SH-SY5Y (cell line): ENCODE data around the gene GAGE12J.
"Not testable (repeated sequence)": the region's sequence is repeated elsewhere in the genome, so short reads cannot be mapped to it uniquely, and the experiment has no call there.

Source experiments
- GATA2 ChIP-seq: IDR thresholded peaks from 2 replicates; pipeline ENCODE4 v1.6.1; 2011; ENCODE audit warnings: mild to moderate bottlenecking, low read depth, low read length
- GATA3 ChIP-seq: IDR thresholded peaks from 2 replicates; pipeline ENCODE4 v1.6.1; 2011; ENCODE audit warnings: low read depth, mild to moderate bottlenecking, low read length, moderate library complexity

Gene GAGE12J

GRCh38 chrX:49321737-49322136 lies at the start of gene GAGE12J:
TSS of gene GAGE12J (plus strand) at chrX:49322037. CDS start at chrX:49323194, 1,157 bp downstream.
- not testable (repeated sequence) for TF ChIP-seq GATA3, GATA2

GRCh38 chrX:49272421-49272820 lies 49.4 kb upstream of the GAGE12J start:
- TF ChIP-seq GATA3 (no peak), GATA2 (no peak)

GRCh38 chrX:49273181-49273727 lies 48.6 kb upstream of the GAGE12J start:
- TF ChIP-seq GATA3 (no peak), GATA2 (peak; percentile 7; the same call in 1 of the 2 replicates)

- TF ChIP-seq GATA3 (no peak), GATA2 (no peak)
Measured at GRCh38 chrX:49276207-49276606, 45.6 kb upstream of the GAGE12J start.

- TF ChIP-seq GATA2: no peak
- TF ChIP-seq GATA3: no peak
Measured at GRCh38 chrX:49276671-49277534, 44.9 kb upstream of the GAGE12J start.

- TF ChIP-seq GATA3: no peak
- TF ChIP-seq GATA2: no peak
Measured at GRCh38 chrX:49277535-49277830, 44.4 kb upstream of the GAGE12J start.

GRCh38 chrX:49278081-49278480 lies 43.8 kb upstream of the GAGE12J start:
- TF ChIP-seq GATA2 (no peak), GATA3 (no peak)

- TF ChIP-seq GATA2 (0 out of 2 replicates have a peak, but pooled peaks have one; percentile 31), GATA3 (no peak)
Measured at GRCh38 chrX:49282647-49283011, 39.2 kb upstream of the GAGE12J start.

- no peak for TF ChIP-seq GATA3
- no peak for TF ChIP-seq GATA2
Measured at GRCh38 chrX:49284212-49284611, 37.6 kb upstream of the GAGE12J start.

- TF ChIP-seq GATA2: no peak
- no peak for TF ChIP-seq GATA3
Measured at GRCh38 chrX:49286136-49286535, 35.7 kb upstream of the GAGE12J start.

- TF ChIP-seq GATA2 (no peak), GATA3 (no peak)
Measured at GRCh38 chrX:49286581-49286980, 35.3 kb upstream of the GAGE12J start.

- TF ChIP-seq GATA2: no peak
Measured at GRCh38 chrX:49287665-49288064, 34.2 kb upstream of the GAGE12J start.

- no peak for TF ChIP-seq GATA3
- TF ChIP-seq GATA2: no peak
Measured at GRCh38 chrX:49290215-49290614, 31.6 kb upstream of the GAGE12J start.

- TF ChIP-seq GATA3 (no peak), GATA2 (no peak)
Measured at GRCh38 chrX:49291615-49292337, 30.1 kb upstream of the GAGE12J start.

GRCh38 chrX:49292400-49293362 lies 29.2 kb upstream of the GAGE12J start:
- no peak for TF ChIP-seq GATA3
- TF ChIP-seq GATA2: no peak
